Superior temporal gyrus (tissue), 1 donor: ENCODE results near the gene ATG4C.
"Not testable (repeated sequence)": the region's sequence is repeated elsewhere in the genome, so short reads cannot be mapped to it uniquely, and the experiment has no call there.

ENCODE experiments used
- DNase-seq: peaks from one replicate; pipeline ENCODE4 v3.0.0-alpha.2; 2016; ENCODE audit errors: extremely low spot score

The ATG4C gene

GRCh38 chr1:62774971-62775595 is 8.8 kb upstream of the ATG4C start:
- DNase-seq = no peak

GRCh38 chr1:62778208-62778607 is 5.7 kb upstream of the ATG4C start:
- no peak for DNase-seq

- DNase-seq = peak; percentile 6
These were observed 1.9 kb upstream of the ATG4C start for GRCh38 chr1:62781841-62782543.

GRCh38 chr1:62782544-62783212 is 1.3 kb upstream of the ATG4C start:
- peak; percentile 11 for DNase-seq

GRCh38 chr1:62784509-62785365 is 805 bp downstream of the ATG4C start:
- DNase-seq = peak; percentile 74

- DNase-seq = peak; percentile 87
These were observed 6.8 kb downstream of the ATG4C start for GRCh38 chr1:62790716-62791115.

- no peak for DNase-seq
These were observed 10.1 kb downstream of the ATG4C start for GRCh38 chr1:62794053-62794452.

GRCh38 chr1:62796221-62796620 is 12.3 kb downstream of the ATG4C start:
- peak; percentile 40 for DNase-seq

GRCh38 chr1:62799688-62800087 is 15.8 kb downstream of the ATG4C start:
- DNase-seq = no peak

GRCh38 chr1:62800281-62800680 is 16.3 kb downstream of the ATG4C start:
- peak; percentile 44 for DNase-seq

GRCh38 chr1:62800825-62801306 is 16.9 kb downstream of the ATG4C start:
- no peak for DNase-seq

GRCh38 chr1:62809788-62810187 is 25.9 kb downstream of the ATG4C start:
- no peak for DNase-seq

- no peak for DNase-seq
These were observed 26.7 kb downstream of the ATG4C start for GRCh38 chr1:62810420-62811274.

GRCh38 chr1:62823556-62823955 is 39.6 kb downstream of the ATG4C start:
- DNase-seq = no peak

GRCh38 chr1:62826901-62827300 is 43.0 kb downstream of the ATG4C start:
- DNase-seq = no peak

- not testable (repeated sequence) for DNase-seq
These were observed 43.9 kb downstream of the ATG4C start for GRCh38 chr1:62827786-62828185.

GRCh38 chr1:62832276-62832675 is 48.3 kb downstream of the ATG4C start:
- DNase-seq = peak; percentile 71

GRCh38 chr1:62833529-62833928 is 49.6 kb downstream of the ATG4C start:
- no peak for DNase-seq

GRCh38 chr1:62834400-62834961 is 50.5 kb downstream of the ATG4C start:
- no peak for DNase-seq

GRCh38 chr1:62836856-62837540 is 53.1 kb downstream of the ATG4C start:
- DNase-seq = no peak
